IMR-90 (cell line): ENCODE results near the gene KATNAL2. TPM values are rescaled to one million over a fixed set of nuclear protein-coding genes. Genes with fewer than 3 reads are reported as not detected.

ENCODE experiments used
- ATAC-seq: fragments of 200-7000 bp; cut with Tn5 transposase; 2 replicates; pipeline ENCODE4 v1.9.1; 2020; ENCODE audit warnings: low read depth, mild to moderate bottlenecking, moderate library complexity
- BruUV-seq: library from RNA; stranded (reverse); fragments of 400-500 nt; replicated peaks from 2 replicates; lab custom pipeline; 2021; lab: Mats Ljungman, UMichigan
- CTCF ChIA-PET: fragments of 300-600 bp; formaldehyde crosslinking; extraction: SDS; loops from one replicate; lab custom pipeline; 2021; ENCODE audit warnings: antibody characterized with exemption; lab: Yijun Ruan, JAX
- POLR2A ChIA-PET: fragments of 300-600 bp; sonication (Branson Sonifier 250); formaldehyde crosslinking; loops from one replicate; lab custom pipeline; 2022; ENCODE audit warnings: antibody characterized with exemption; ENCODE audit not compliant: unreplicated experiment; lab: Charles Lee
- DNase-seq: peaks from one replicate; pipeline ENCODE4 v3.0.0; 2013
- H2AFZ ChIP-seq: replicated peaks from 2 replicates; pipeline ENCODE3; 2013; ENCODE audit warnings: low read length, mild to moderate bottlenecking; ENCODE audit not compliant: poor library complexity
- H2AK5ac ChIP-seq: 2 replicates; pipeline ENCODE4 v1.6.1; 2013; ENCODE audit warnings: low read depth, low read length, inconsistent platforms
- H2AK9ac ChIP-seq: replicated peaks from 2 replicates; pipeline ENCODE3; 2013; ENCODE audit warnings: mild to moderate bottlenecking, low read depth, low read length, moderate library complexity; ENCODE audit not compliant: poor library complexity
- H2BK120ac ChIP-seq: 2 replicates; pipeline ENCODE4 v1.6.1; 2013; ENCODE audit warnings: low read depth, low read length, inconsistent platforms
- H2BK15ac ChIP-seq: 3 replicates; pipeline ENCODE4 v1.6.1; 2013; ENCODE audit warnings: low read depth, low read length, inconsistent platforms
- H2BK20ac ChIP-seq: 2 replicates; pipeline ENCODE4 v1.6.1; 2013; ENCODE audit warnings: low read depth, mild to moderate bottlenecking, inconsistent platforms, low read length, moderate library complexity
- H2BK5ac ChIP-seq: 2 replicates; pipeline ENCODE4 v1.6.1; 2013; ENCODE audit warnings: mild to moderate bottlenecking, low read depth, low read length, inconsistent platforms; ENCODE audit not compliant: poor library complexity, severe bottlenecking
- H3K14ac ChIP-seq: replicated peaks from 2 replicates; pipeline ENCODE4 v1.6.1; 2013; ENCODE audit warnings: low read depth, low read length, inconsistent platforms
- H3K18ac ChIP-seq: 2 replicates; pipeline ENCODE4 v1.6.1; 2013; ENCODE audit warnings: low read depth, low read length, control low read depth
- H3K23ac ChIP-seq: 2 replicates; pipeline ENCODE4 v1.6.1; 2013; ENCODE audit warnings: low read depth, low read length, inconsistent platforms
- H3K27ac ChIP-seq: 2 replicates; pipeline ENCODE4 v1.5.1; 2013; ENCODE audit warnings: mild to moderate bottlenecking, control low read depth, low read length; ENCODE audit not compliant: insufficient read depth
- H3K27me3 ChIP-seq: 2 replicates; pipeline ENCODE4 v1.6.1; 2013; ENCODE audit warnings: low read length; ENCODE audit not compliant: control insufficient read depth, insufficient read depth
- H3K36me3 ChIP-seq: 2 replicates; pipeline ENCODE4 v1.6.1; 2013; ENCODE audit warnings: low read length, mixed read lengths; ENCODE audit not compliant: control insufficient read depth, insufficient read depth
- H3K4ac ChIP-seq: 2 replicates; pipeline ENCODE4 v1.6.1; 2013; ENCODE audit warnings: low read depth, low read length, inconsistent platforms
- H3K4me1 ChIP-seq: 2 replicates; pipeline ENCODE4 v1.6.1; 2013; ENCODE audit warnings: low read length, mixed read lengths; ENCODE audit not compliant: control insufficient read depth, insufficient read depth
- H3K4me2 ChIP-seq: 2 replicates; pipeline ENCODE4 v1.6.1; 2013; ENCODE audit warnings: low read depth, mild to moderate bottlenecking, control low read depth, low read length, moderate library complexity
- H3K4me3 ChIP-seq: 2 replicates; pipeline ENCODE4 v1.5.1; 2013; ENCODE audit warnings: low read depth, mild to moderate bottlenecking, control low read depth, low read length, moderate library complexity; ENCODE audit not compliant: insufficient read depth
- H3K56ac ChIP-seq: 2 replicates; pipeline ENCODE4 v1.6.1; 2013; ENCODE audit warnings: low read length, inconsistent platforms; ENCODE audit not compliant: insufficient read depth; ENCODE audit errors: extremely low read depth
- H3K79me1 ChIP-seq, 2 experiments: 2 replicates each; pipeline ENCODE4 v1.6.1; 2013; ENCODE audit warnings: low read length in 2 of 2, inconsistent platforms in 1 of 2, low read depth in 1 of 2
- H3K9ac ChIP-seq: 2 replicates; pipeline ENCODE4 v1.6.1; 2013; ENCODE audit warnings: low read depth, low read length, control low read depth
- H3K9me1 ChIP-seq: 2 replicates; pipeline ENCODE4 v1.6.1; 2013; ENCODE audit warnings: low read length, inconsistent platforms; ENCODE audit not compliant: insufficient read depth
- H3K9me3 ChIP-seq: 2 replicates; pipeline ENCODE4 v1.6.1; 2013; ENCODE audit warnings: low read length; ENCODE audit not compliant: control insufficient read depth, insufficient read depth
- H4K20me1 ChIP-seq: 2 replicates; pipeline ENCODE4 v1.6.1; 2013; ENCODE audit warnings: low read length, inconsistent platforms; ENCODE audit not compliant: insufficient read depth
- H4K5ac ChIP-seq: 2 replicates; pipeline ENCODE4 v1.6.1; 2013; ENCODE audit warnings: mild to moderate bottlenecking, low read depth, low read length, control low read depth
- H4K8ac ChIP-seq, 2 experiments: 2 replicates each; pipeline ENCODE4 v1.6.1; 2013; ENCODE audit warnings: low read depth in 2 of 2, low read length in 2 of 2, control low read depth in 1 of 2, inconsistent platforms in 1 of 2
- H4K91ac ChIP-seq: 2 replicates; pipeline ENCODE4 v1.6.1; 2013; ENCODE audit warnings: low read depth, low read length, inconsistent platforms; ENCODE audit not compliant: insufficient read depth
- MAFK ChIP-seq: IDR thresholded peaks from 2 replicates; pipeline ENCODE4 v1.6.1; 2012; ENCODE audit warnings: low read depth, low read length, improper control_type of control experiment
- MAZ ChIP-seq: IDR thresholded peaks from 2 replicates; pipeline ENCODE4 v1.6.1; 2012; ENCODE audit warnings: low read depth, mild to moderate bottlenecking, low read length, improper control_type of control experiment, moderate library complexity, borderline replicate concordance
- WGBS, 2 experiments: methylation state at CpG; one replicate each; pipeline versions ENCODE4 v1.1.5 to v1.1.7; 2013; ENCODE audit warnings: missing lambda C conversion rate in 2 of 2; ENCODE audit not compliant: insufficient read length in 1 of 2; ENCODE audit errors: extremely low coverage in 2 of 2; 5-methylcytosine and 5-hydroxymethylcytosine counted together
- dilution Hi-C: fragments of 300-500 bp; cut with HindIII; formaldehyde crosslinking; loops from one replicate; pipeline ENCODE4 v1.14.3; 2018; ENCODE audit warnings: low sequenced_read_pairs; ENCODE audit not compliant: unreplicated experiment
- in situ Hi-C: fragments of 300-500 bp; cut with MboI; formaldehyde crosslinking; loops from 3 replicates; pipeline ENCODE4 v1.14.3; 2019; ENCODE audit warnings: low sequenced_read_pairs, inconsistent platforms, mixed read lengths
- intact Hi-C: fragments of 100-400 bp; cut with micrococcal nuclease; formaldehyde crosslinking; loops from 2 replicates; pipeline ENCODE4 v1.10.0; 2022
- polyA plus RNA-seq, 3 experiments: library from polyadenylated mRNA; depleted of rRNA; stranded (reverse); fragments of >200 nt; gene quantifications; 2 replicates each; pipeline ENCODE4 v1.2.3, GENCODE V29; 2012; ENCODE audit warnings: low replicate concordance in 1 of 3
- total RNA-seq: library from RNA; depleted of rRNA; stranded (reverse); fragments of >200 nt; gene quantifications from 2 replicates; pipeline ENCODE4 v1.2.3, GENCODE V29; 2012

The KATNAL2 gene
- total and polyA plus RNA-seq, 2 of the 4 experiments (the other 2 are of a cell fraction), result 0.90 to 2.3 TPM

DNA sequence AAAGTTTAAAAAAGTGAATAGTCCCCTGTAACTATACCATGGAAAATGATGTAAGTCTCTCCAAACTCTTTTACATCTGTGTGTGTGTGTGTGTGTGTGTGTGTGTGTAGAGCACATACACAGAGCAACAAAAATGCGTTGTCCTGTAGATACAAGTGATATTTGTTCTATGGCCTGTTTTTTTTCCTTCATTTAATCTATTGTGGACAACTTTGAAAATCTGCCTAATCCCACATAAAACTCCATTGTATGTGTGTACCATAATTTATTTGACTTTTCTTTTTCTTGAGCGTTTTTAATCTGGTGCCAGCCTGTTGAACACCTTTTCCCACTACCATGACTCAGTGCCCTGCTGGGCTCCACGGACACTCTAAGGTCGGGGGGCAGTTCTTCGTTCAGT is 170.3 kb downstream of the KATNAL2 start:
- Histone ChIP-seq H4K8ac (no peak overlapping the region), H3K27ac (no peak overlapping the region), H3K9me1 (no peaks in the 10 kb centered on the region), H3K4me2 (no peak overlapping the region), H4K20me1 (no peaks in the 10 kb centered on the region), H2AK9ac (no peak overlapping the region), H3K56ac (no peak overlapping the region), H3K4me3 (no peak overlapping the region), H3K23ac (no peak overlapping the region), H3K18ac (no peak overlapping the region), H3K27me3 (no peaks in the 10 kb centered on the region), H2BK20ac (no peak overlapping the region), H3K4ac (no peak overlapping the region), H2BK120ac (no peak overlapping the region), H2AK5ac (no peak overlapping the region), H4K5ac (no peak overlapping the region), H3K36me3 (no peaks in the 10 kb centered on the region), H3K9me3 (no peaks in the 10 kb centered on the region), H3K14ac (no peak overlapping the region), H4K91ac (no peak overlapping the region), H2BK15ac (no peak overlapping the region), H3K9ac (no peak overlapping the region), H3K79me1 (no peaks in the 10 kb centered on the region), H3K4me1 (no peaks in the 10 kb centered on the region), H2AFZ (no peak overlapping the region), H2BK5ac (no peak overlapping the region)
- ChIA-PET POLR2A (no interaction called here), CTCF (interaction anchor here (0.8 kb wide), 1 partner anchor 14 kb away, joined by 3 read pairs; no protein-coding TSS in a partner anchor)
- in situ Hi-C loops, result no loop called here
- ATAC-seq (no peak), DNase-seq (no peak)
- WGBS, 2 experiments, result no CpG with 5 or more reads among the region's 5 CpGs
- BruUV-seq, result no TSS peak
- intact Hi-C loops, result no loop called here
- dilution Hi-C loops, result no loop called here
- TF ChIP-seq MAZ, result no peak
- TF ChIP-seq MAFK, result no peak
